Frontal cortex (tissue), 4 donors: ENCODE measurements around the gene NWD2. TPM values are rescaled to one million over a fixed set of nuclear protein-coding genes. Genes with fewer than 3 reads are reported as not detected.
"Not testable (repeated sequence)": the region's sequence is repeated elsewhere in the genome, so short reads cannot be mapped to it uniquely, and the experiment has no call there.

Experiments
- DNase-seq, 2 donors: peaks; one replicate each; pipeline ENCODE4 v3.0.0; 2012; ENCODE audit warnings: low spot score in 2 of 2
- FAIRE-seq: peaks from 2 replicates; lab custom pipeline; 2012; peaks lifted over from hg19 to GRCh38; lab: Jason Lieb, UNC
- small RNA-seq: library from RNA; depleted of rRNA; stranded (forward); fragments of <200 nt; gene quantifications from one replicate; pipeline ENCODE3, GENCODE V24; 2014
- total RNA-seq: library from RNA; depleted of rRNA; stranded (reverse); fragments of >200 nt; gene quantifications from one replicate; pipeline ENCODE4 v1.2.3, GENCODE V29; 2014
- donor health status: control.
- donor health status: control.
- donor health status: control.

NWD2 gene
- total RNA-seq, 1 donor from 2014 or later, result 21.2 TPM

DNA sequence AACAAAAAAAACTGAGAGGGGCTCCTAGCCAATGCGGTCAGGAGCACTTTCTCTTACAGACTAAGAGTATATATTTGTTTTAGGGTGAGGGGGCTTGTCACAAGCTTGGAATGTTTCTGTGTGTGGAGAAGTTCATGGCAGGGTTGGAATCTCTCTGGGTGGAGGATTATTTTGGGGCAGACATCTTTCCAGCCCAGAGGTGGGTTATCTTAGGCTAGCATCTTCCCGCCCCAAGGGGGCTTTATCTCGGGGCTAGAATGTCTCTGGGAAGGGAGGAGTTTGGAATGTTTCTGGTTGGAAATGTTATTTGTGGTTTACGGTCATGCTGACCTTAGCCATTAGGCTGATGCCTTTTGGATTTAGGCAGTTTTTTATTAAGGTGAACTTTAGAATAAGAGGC is 236.0 kb downstream of the NWD2 start:
- no peak for DNase-seq
- no peak for FAIRE-seq

DNA sequence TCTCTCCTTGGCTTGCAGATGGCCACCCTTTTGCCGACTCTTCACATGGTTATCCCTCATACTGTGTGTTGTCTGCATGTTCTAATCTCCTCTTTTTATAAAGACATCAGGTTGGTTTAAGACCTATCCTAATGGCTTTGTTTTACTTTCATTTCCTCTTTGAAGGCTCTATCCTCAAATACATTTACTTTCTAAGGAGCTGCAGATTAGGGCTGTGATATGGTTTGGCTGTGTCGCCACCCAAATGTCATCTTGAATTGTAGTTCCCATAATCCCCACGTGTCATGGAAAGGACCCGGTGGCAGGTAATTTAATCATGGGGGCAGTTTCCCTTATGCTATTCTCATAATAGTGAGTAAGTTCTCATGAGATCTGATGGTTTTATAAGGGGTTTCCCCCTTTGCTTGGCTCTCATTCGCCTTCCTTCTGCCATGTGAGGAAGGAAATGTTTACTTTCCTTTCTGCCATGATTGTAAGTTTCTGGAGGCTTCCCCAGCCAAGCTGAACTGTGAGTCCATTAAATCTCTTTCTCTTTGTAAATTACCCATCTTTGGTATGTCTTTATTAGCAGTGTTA is 237.1 kb downstream of the NWD2 start:
- DNase-seq, result no peak

DNA sequence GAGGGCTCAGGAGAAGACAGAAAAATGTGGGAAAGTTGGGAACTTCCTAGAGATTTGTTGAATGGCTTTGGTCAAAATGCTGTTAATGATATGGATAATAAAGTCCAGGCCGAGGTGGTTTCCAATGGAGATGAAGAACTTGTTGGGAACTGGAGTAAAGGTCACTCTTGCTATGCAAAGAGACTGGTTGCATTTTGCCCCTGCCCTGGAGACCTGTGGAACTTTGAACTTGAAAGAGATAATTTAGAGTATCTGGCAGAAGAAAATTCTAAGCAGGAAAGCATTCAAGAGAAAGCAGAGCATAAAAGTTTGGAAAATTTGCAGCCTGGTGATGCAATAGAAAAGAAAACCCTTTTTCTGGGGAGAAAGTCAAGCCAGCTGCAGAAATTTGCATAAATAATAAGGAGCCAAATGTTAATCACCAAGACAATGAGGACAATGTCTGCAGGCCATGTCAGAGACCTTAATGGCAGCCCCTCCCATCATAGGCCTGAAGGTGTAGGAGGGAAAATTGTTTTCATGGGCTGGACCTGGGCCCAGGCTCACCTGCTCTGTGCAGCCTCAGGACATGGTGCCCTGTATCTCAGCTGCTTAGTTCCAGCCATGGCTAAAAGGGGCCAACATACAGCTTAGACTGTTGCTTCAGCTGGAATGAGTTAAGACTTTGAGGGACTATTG is 237.8 kb downstream of the NWD2 start:
- DNase-seq, result no peak
- FAIRE-seq, result no peak

More for the DNA sequence above, 237.1 kb downstream of the NWD2 start:
- no peak for FAIRE-seq

DNA sequence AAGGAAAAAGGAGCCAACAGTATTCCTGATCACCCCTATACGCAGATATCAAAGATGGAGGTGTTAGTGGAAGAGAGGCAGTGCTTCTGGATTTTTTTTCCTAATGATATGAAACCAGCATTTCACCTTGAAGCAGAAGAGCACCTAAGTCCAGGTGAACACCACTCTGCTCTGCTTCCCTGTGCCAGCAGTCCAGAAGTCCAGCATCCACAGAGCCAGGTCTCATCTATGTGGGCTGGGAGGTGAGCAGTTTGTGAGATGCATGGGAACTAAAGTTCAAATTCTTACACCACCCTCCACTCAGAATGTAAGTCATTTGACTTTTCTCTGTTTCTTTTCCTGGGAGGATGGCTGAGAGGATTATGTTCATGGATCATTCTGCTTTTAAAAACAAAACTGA is 239.1 kb downstream of the NWD2 start:
- no peak for FAIRE-seq

DNA sequence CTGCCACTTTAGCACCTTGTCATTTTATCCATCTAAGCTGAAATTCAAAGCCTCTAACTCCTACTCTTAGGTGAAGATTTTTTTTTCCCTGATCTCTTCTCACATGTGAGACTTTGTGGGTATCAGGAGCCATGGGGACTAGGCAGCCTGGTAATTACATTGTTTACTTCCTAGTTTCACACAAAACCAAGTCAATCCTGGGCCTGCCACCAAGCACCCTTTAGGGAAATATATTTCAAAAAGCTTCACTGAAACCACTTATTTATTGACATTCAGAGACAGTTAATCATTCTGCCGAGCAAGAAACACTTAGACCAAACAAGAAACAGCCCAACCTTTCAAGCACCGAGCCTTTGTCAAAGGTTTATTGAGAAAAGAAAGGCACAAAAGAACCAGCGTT is 241.6 kb downstream of the NWD2 start:
- FAIRE-seq (no peak), DNase-seq (no peak)

More for the DNA sequence above, 239.1 kb downstream of the NWD2 start:
- DNase-seq, result no peak

DNA sequence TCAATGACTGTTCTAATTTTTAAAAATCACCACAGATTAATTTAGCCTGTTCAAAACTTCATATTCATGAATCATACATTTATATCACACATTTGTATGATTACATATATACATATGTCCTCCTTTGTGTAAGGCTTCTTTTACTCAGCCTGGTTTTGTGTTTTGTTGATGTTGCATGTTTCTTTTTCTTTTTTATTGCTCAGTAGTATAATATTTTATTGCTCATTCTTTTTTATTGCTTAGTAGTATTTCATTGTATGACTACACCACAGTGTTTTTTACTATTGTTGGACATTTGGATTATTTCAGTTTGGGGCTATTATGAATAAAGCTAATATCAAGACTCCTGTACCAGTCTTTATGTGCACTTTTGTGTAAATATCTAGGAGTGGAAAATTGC is 243.1 kb downstream of the NWD2 start:
- DNase-seq, result no peak

DNA sequence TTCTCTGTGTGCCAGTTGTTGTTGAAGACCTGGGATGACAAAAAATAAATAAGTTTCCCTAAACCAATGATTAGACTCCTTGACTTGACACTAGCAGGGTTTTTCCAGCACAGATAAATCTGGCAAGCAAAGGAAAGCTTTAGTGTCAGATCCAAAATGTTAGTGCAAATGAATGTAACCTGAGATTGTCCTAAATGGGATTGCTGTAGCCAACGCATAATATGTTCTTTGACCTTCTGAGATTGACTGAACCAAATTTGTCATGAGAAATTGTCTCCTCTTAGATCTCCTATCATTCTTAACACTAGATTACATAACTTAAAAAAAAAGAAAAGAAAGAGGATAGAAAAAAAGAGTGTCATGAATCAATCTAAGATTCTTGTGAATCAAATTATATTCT is 245.2 kb downstream of the NWD2 start:
- FAIRE-seq, result no peak
- no peak for DNase-seq

More for the DNA sequence above, 243.1 kb downstream of the NWD2 start:
- no peak for FAIRE-seq

DNA sequence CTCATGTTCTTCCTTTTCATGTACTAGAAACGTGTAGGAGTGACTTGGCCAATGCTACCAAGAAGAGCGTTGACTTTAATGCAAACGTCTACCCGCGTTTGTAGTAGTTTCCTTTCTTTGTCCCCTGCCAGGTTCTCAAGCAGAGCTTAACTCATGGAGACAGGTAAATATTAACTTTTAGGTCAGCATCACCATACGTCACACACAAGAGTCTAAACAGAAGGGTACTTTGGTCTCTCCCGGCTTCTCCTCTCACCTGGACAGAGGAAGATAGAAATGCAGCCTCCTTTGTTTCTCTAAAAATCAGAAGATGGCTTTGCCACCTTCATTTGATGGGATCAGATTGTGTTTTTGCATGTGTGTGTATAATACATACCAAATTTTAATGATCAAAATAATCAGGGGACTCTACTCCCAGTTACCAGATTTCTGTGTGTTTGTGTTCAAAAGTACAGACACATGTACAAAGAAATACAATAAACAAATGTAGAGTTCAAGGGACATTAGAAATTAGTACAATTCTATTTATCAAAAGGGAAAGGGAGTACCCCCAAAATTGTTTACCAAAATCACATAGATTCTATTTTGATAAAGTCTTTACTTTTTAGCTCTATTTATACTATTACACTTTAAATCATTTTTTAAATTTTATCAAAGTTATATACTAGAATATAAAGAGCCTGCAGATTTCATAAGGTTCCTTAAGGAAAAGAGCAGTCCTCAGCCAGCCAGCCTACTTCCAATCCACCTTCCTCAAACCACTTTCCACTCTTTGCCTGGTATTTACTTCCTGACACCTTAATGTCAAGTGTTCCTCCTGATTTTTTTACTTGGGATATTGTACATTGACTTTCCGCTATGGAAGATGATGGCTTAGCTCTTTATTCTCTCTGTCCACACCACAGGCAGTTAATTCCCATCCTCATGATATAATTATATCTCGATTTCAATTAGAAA is 246.1 kb downstream of the NWD2 start:
- DNase-seq, result no peak
- FAIRE-seq, result no peak

DNA sequence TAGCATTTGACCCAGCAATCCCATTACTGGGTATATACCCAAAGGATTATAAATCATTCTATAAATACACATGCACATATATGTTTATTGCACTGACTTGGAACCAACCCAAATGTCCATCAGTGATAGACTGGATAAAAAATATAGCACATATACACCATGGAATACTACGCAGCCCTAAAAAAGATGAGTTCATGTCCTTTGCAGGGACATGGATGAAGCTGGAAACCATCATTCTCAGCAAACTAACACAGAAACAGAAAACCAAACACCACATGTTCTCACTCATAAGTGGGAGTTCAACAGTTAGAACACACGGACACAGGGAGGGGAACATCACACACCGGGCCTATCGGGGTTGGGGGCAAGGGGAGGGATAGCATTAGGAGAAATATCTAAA is 250.8 kb downstream of the NWD2 start:
- DNase-seq, FAIRE-seq: not testable (repeated sequence)

Small RNAs within 50 kb of the gene (small RNA-seq; reads per million reads assigned to genes)
- not detected for gene MIR4801
